Hematopoietic multipotent progenitor cell treated with erythropoietin and hydrocortisone succinate and interleukin-3 and kit ligand, for 4 days (in vitro differentiated cells): Measurements from ENCODE around the gene PIGC.

Source experiments
- DNase-seq: peaks from one replicate; pipeline ENCODE4 v3.0.0-alpha.2; 2015

Gene PIGC

DNA sequence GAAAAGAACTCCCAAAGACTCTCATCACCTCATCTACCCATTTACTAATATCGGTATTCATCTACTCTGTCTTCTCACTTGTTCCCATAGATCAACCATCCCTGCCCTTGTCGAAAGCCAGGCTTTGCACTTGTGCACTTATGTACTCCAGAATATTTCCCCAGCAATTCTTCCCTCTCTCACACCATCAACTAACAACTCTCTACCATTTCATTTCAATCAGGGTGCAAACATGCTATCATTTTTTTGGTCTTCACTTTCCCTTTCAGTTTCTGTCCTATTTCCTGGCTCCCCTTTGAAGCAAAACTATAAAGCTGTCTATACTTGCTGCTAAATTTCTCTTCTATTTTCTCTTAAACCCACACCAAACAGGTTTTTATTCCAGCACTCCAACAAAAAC, 16.7 kb downstream of the PIGC start:
- DNase-seq = no peak

DNA sequence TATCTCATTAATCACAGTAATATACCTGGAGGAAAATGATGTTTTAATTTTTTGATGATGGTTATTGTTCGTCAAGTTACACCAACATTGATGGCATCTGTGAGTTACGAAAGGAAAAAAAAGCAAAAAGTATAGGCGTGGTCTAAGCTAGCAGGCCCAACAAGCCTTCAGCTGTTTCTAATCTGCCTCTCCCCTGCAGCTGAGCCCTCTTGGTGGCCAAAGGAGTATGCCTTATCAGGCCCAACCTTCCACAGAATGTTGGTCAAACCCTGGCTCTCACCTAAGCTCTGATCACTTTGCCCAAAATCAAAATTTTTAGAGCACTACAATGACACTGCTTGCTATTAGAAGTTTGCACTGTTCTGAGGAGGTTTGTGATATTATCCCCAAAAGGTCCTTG, 18.5 kb downstream of the PIGC start:
- peak; percentile 84 for DNase-seq

DNA sequence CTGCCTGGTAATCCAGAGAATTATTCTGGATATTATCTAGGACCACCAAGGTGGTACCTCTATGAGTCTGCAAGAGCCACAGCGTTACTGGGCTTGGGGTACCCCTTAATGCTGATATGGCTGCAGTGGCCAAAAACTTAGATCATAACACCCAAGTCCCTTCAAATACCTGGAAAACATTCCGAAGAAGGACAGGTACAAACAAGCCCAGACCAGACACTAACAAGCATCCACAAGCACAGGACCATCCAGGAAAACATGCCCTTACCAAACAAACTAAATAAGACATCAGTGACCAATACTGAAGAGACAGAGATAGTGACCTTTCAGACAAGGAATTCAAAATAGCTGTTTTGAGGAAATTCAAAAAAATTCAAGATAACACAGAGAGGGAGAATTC, 20.5 kb downstream of the PIGC start:
- DNase-seq = no peak

DNA sequence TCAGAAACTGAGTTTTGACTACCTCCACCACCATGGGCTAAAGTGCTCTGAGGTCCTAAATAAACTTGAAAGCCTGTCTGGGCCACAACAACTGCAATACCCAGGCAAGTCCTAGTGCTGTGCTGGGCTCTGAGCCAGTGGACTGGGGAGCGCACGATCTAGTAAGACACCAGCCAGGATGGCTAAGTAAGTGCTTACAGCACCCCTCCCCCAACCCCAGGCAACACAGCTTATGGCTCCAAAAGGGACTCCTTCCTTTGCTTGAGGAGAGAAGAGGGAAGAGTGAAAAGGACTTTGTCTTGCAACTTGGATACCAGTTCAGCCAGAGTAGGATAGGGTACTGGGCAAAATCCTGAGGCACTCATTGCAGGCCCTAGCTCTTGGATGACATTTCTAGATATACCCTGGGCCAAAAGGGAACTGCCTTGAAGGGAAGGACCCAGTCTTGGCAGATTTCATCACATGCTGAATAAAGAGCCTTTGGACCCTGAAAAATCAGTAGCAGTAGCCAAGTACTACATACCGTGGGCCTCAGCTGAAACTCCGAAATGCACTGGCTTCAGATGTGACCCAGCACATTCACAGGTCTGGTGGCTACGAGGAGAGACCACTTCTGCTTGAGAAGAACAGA, 21.8 kb downstream of the PIGC start:
- no peak for DNase-seq

DNA sequence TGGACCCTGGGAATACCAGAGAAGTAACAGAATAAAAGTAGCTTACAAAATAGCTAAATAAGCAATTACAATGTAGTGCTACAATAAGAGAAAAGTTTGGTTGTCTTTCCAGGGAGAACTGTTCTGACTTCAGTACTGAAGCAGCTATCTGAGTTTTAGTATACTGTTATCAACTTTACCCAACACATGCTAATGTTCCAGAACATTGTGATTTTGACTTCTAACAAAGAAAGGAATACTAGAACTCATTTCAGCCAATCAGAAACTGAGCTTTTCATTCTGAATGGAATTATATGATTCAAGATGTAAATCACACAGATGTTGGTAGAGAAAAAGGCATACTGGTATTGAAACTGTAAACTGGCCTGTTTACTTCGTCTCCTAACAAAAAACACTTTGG, 23.5 kb downstream of the PIGC start, which contains the start of gene C1orf105:
C1orf105 (plus strand) TSS at position 301 of the 400 bp plus-strand sequence. CDS start 201 bp downstream, outside the sequence.
- DNase-seq = no peak

DNA sequence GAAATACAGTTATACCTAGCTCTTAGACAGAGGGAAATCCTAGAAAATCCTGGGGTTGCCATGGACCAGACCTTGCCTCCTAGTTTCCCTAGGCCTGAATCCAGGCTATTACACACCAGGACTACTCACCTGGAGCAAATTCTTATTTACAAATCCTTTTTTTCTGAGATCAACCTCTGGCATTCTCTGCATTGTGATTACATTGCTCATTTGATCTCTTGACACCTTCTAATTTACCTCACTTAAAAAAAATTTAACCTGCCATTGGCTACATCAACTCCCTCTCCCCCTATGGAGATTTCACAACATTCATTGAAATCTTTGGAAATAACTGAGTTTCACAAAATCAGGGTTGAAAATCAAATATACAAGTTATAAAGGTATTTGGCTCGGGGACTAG, 26.3 kb downstream of the PIGC start:
- DNase-seq = no peak

DNA sequence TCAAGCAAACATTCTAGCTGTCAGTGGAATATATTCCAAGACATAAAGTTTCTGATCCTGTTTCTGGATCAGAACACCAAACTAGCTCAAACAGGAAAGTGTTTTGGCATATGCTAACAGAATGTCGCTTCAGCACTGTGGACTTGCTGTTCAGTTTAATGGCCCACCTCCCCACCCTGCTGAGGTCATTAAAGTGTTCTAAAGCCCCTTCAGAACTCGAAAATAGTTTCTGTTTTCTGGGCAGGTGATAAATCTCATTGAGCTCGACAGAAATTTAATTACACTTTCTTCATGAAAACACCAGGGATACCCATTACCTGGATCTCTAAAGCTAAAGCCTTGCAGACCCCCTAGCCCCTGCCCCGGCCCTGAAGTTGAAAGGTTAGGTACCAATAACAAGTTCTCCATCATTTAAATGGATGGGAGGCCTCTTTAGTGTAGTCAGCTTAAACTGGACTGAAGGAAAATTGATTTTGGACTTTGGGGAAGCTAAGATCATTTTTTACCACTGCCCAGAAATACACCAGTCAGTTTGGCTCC, 27.3 kb downstream of the PIGC start:
- no peak for DNase-seq

DNA sequence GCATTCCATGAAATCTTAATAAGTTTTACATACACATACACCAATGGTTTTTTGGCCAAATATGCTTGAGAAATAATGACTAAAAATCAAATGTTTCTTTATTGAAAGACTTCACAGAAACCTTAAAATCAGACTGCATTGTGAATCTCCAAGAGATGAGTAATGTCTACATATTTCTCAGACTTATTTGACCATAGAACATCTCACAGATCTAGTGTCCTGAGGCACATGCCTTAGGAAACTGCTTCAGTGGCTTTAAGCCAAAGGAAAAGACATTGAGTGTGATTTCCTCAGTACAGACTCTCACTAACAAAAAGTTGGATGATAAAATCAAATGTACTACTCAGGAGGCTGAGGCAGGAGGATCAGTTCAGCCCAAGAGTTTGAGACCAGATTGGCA, 29.5 kb downstream of the PIGC start:
- no peak for DNase-seq

DNA sequence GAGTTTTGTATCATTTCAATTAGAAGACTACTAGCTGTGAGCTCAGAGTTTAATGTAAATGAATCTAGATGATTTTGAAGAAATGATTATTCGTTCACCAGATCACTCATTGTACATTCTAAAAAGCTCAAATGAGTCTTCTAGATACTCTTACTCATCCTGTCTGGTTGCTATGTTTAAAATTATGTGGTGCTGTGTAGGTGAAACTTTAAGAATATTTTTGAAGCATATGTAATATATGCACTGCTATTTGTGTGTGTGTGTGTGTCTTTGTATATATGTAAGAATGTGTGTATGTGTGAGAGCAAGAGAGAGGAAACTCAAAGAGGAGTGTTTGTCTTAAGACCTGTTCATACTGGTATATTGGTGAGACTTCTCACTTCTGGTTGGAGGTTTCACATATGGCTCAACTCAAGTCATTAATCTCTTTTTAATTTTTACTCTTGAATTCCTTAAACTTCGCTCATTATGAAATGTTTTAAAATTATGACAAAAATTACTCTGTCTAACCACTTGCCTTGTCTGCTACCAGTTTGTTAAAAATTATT, 32.0 kb downstream of the PIGC start:
- DNase-seq = no peak

DNA sequence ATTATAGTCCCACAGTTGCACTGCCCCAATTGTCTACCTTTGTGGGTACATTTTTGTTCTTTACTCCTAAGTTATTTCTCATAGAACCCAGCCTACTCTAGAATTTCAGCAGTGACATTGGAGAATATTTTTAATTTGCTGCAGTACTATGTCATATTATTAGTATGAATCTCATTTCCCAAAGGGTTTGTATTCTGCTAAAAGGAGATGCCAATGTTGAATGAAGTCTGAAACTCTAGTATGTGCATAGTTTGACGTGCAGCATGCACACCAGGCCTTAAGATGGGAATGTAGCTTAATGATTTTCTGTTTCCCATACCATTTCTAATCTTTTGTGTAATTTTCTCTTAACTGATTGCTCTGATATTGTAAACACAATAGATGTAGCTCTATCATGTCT, 33.8 kb downstream of the PIGC start:
- no peak for DNase-seq

DNA sequence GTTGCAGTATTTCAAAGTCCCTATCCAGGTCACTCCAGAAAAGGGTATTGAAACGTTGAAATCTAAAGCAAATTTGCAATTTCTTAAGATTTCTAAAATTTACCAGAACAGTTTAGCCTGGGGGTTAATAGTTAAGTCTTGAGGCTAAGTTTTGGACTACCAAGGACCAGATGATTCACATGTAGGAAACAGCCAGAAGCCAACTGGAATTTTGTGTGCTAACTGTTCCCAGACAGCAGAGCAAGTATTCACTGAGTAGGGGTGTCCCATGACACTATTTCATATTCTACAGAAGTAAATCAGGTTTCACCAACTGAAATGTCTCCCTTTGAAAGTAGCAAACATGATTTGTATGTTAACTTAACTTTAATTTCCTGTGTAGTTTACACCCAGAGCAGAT, 34.9 kb downstream of the PIGC start:
- DNase-seq = no peak

DNA sequence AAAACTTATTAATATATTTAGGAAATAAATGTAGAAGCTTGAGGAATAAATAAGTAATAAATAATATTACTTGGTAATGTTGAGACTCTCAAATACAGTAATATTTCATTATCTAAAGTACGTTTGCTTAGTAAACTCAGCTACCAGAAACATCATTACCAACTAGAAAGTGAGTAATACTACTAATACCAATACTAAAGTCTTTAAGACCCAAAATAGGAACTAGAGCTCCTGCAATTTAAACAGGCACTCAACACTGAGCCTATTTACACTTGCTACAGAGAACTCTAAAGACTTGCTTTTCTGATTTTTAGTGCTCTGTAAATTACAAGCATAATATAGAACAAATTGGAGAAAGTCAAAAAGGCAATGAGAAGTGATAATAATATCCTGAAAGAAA, 36.9 kb downstream of the PIGC start:
- no peak for DNase-seq

DNA sequence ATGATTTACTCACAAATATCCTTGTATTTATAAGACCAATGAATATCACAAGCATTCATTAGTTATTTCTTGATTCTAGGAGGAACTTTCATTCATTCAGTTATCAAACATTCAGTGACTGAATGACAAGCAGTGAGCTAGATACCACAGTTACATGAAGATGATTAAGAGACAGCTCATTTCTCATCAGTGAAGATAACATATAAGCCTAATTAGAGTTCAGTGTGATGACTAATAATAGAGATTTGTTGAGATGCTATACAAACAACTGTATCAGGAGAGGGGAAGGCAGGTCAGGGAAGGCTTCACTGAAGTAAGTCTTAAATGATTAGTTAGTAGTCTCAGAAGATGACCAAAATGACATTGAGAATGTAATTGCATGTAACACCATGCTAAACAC, 38.0 kb downstream of the PIGC start:
- no peak for DNase-seq

DNA sequence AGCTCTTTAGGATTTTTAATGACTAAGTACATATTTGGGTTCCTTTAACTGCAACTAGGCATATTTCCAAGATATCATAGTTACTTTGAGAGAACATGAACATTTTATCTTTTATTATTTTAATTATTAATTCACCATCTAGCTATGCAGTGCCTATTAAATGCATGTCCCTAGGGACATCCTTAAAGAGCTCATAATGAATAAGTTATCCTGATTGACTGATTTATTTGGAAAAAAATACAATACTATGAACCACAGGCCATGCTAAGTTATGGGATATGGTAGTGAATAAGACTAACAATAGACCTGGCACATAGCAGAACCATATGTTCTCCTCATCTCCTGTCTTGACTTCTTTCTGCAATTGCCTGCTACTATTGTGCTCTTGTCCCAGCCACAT, 39.7 kb downstream of the PIGC start:
- no peak for DNase-seq

DNA sequence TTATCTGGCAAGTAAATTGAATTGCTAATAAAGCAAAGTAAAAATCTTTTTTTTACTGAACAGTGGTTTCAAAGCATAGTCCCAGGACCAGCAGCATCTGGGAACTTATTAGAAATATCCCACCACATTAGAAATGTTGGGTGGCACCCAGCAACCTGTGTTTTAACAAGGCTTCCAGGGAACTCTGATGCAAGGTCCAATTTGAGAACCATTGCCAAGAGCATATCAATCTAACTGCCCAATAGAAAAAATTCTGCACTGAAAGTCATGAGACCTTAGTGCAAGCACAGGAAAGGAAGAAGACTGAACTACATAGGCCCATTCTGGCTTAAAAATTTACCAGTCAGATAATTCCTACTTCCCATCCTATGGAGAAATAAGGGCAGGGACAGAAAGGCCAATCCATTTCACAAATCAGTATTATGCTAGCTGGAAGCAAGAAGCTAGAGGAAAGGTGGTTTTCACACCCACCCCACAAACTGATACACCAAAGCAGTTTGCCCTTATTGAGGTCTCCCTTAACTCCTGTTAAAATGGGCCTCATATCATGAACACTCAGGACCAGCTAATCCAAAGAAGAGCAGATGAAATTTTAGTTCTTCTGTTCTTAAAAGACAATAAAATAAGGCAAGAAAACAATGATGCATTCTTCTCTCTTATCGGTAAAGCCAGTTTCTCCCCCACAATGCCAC, 40.8 kb downstream of the PIGC start:
- DNase-seq = no peak

DNA sequence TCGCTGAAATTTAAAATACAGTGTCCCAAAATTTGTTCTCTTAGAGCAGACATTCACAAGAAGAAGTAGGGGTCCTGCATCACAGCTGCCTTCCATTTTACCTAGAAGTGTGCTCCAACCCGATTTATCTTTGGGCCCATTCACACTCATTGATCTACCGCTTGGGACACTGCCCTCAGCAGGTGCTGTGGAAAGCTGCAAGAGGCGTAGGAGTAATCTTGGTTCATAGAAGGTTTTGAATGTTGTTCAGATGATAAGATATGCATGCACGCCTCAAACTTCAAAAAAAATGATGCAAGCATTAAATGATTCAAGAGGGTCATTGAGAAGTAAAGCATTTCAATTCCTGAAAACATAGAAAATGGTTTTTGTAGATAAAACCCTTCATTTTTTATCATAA, 42.0 kb downstream of the PIGC start:
- peak; percentile 36 for DNase-seq

DNA sequence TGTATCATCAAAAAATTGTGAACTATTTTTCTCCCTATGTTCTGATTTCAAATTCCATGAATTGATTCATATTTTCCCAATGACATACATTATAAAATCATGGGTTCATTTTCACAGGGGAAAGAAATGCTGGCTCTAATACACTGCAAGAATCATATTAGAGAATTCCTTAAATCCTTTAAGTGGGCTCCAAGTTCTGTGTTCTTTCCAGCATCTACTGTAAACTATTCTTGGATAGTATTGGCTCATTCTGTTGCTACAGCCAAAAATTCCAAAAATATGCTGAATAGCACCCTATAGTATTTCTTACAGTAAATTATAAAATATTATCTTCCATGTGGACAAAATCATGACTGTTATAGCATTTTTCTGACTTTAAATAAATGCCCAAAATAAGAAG, 42.4 kb downstream of the PIGC start:
- DNase-seq = no peak

DNA sequence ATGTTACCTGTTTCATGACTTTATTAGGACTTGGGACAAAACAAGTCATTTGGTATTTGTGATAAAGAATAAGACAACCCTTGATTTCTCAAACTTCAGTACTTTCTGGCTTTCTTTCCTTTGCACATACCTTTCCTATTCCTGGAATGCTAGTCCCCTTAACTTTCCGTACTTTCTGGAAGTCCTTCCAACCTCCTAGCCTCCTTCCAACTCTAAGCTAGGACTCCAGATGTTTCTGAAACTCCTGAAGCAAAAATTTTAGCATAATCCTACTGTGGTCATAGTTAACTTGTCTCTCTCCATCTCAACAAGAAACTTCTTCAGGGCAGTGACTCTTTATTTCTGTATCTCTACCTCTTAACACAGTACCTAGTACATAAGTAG, 43.2 kb downstream of the PIGC start:
- DNase-seq = no peak

DNA sequence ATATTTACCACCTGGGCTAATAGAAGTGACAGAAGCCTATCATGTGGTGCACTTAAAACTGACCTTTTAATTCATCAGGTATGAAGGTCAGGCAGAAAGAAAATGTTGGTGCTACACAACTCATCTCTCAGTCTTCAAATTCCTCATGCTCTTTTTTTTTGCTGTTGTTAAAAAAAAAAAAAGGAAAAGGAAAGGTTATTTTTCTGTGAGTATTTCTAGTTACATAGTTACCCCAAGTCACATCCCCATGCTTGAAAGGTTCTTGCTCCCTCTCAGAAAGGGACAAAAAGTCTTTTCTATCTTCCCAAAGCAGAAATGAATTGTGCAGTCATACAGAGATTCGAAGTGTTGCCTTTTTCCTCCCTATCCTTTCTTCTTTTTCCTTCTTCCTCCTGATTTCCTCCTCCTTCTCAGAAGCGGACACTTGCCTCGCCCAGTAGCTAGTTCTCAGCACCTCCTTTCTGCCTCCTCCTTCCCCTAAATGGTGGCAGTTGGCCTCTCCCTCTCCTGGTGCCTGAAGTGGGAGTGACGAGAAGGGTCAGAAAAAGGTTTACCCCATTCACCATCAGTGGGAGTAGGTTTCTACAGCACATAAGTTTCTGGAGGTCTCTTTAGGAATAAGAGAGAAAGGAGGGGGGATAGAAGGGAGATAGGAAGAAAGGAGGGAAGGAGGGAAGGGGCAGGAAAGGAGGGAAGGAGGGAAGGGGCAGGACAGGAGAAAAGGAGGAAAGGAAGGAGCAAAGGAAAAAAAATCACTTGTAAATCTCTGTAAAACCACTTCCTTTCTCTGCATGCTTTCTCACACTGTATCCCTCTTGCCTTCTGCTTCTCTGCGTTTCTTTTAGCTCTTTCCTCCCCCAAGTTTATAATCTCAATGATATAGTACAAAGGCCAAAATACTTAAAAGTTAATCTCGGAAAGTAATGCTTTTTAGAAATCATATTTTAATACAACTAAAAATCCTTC, 43.8 kb downstream of the PIGC start:
- DNase-seq = no peak

DNA sequence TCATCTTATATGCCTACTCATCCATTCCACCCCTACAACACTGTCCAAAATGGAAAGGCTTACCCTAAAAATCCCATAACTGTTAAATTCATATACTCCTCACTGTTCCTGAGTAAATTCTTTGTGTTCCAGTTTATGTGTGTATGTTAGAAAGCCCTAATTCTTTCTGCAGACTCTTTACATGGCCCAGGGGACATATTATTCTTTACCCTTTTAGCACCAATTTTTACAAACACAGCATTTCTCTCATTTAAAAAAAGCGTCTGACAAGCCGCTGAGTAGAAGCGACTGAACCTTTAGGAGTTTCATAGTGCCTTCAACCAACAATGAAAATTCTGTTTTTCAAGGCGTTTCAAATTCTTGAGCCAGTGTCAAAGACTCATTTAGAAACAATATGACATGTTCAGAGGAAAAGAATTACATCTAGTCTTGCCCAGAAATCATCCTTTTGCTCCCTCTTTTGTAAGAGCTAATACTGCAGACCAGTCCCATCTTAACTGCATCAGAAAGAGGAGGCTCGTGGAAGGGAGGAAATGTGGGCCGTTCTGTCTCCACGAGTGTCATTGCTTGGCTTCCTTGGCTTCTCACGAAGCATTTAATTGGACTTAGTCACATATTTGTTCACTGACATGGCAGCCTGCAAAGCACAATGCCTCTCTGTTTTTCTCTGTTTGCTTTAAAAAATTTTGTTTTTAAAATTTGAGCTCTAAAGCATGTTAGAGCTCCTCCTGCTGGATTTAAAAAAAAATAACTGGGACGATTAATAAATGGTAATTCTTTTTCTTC, 44.7 kb downstream of the PIGC start:
- peak; percentile 68 for DNase-seq

DNA sequence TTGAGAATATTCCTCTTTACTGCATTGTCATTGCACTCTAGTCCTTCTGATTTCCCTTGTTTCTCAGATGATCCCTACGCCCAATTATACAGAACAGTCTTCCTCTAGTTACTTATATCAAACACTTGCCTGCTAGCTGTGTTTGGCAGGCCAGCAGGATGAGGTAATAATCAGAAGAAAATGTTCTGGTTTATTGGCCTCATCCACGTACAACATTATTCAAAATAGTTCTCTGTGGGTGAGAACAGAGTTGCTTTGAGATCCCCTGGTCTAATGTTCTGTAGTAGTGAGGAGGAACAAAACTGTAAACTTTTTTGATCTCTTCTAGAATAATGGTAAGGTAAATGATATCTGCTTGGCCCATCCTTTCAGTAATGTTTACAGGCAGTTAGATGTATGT, 45.7 kb downstream of the PIGC start:
- DNase-seq = no peak

DNA sequence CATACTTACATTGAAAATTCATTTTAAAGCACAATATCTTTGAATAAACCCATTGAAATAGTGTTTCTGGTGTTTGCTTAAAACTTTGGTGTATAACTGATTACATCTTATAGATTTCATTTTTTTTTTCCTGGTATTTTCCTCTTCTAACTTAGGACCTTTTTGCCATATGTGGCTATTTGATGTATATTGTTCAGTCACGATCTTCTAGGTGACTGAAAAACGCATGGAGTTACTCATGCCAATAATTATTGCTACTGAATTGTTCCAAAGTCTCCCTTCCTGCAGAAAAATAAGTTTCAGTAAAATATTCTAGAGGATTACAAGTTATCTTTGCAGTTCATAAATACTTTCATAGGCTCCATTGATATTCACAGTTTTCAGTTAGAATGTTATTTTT, 46.2 kb downstream of the PIGC start:
- no peak for DNase-seq
